Endothelial cell of umbilical vein (primary cell): ENCODE data around the gene PLD2.

ENCODE experiments used
- EZH2 ChIP-seq: IDR thresholded peaks from 2 replicates; pipeline ENCODE4 v1.6.1; 2012; ENCODE audit warnings: borderline replicate concordance, low read depth, mild to moderate bottlenecking, moderate library complexity, low read length, inconsistent platforms; ENCODE audit not compliant: severe bottlenecking
- MYC ChIP-seq: IDR thresholded peaks from one replicate; pipeline ENCODE4 v1.6.1; 2011; ENCODE audit warnings: mild to moderate bottlenecking, low read depth, low read length
- POLR2A ChIP-seq: IDR thresholded peaks from 2 replicates; pipeline ENCODE4 v1.6.1; 2012; ENCODE audit warnings: low read depth, mild to moderate bottlenecking, control low read depth, low read length
- POLR2AphosphoS5 ChIP-seq: IDR thresholded peaks from 2 replicates; pipeline ENCODE4 v1.6.1; 2012; ENCODE audit warnings: low read depth, mild to moderate bottlenecking, control low read depth, low read length, moderate library complexity; ENCODE audit not compliant: insufficient read depth
- TF ChIP-seq, protein P1 (sequence below), 2 donors: IDR thresholded peaks; 1 replicate in 1 of 2; 2 replicates in 1 of 2; pipeline ENCODE4 v1.5.1; 2011; ENCODE audit warnings: low read length in 2 of 2, mild to moderate bottlenecking in 2 of 2, moderate library complexity in 2 of 2, control low read depth in 1 of 2, inconsistent platforms in 1 of 2, low read depth in 1 of 2; ENCODE audit not compliant: insufficient read depth in 1 of 2; ENCODE audit errors: extremely low read depth in 1 of 2
- TF ChIP-seq, protein P2 (sequence below): IDR thresholded peaks from 2 replicates; pipeline ENCODE4 v1.6.1; 2011; ENCODE audit not compliant: insufficient read depth, insufficient read length

DNA sequence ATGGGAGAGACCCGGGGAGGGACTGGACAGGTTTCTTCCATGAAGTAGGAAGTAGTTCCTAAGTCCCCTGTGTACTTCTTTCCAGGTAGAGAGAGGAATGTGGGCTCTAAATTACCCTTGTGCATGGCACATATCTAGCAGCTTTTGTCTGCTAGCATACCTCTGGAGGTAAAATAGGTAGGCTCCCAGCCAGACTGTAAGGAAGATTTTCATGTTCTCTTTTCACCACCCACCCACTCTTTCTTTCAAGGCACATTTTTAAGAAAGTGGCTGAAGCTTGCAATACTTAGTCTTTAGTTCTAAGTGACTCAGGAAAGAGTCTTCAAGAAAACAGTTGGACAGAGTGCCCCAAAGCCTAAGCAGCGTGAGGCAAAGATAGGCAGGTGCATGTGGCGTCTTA is 35.4 kb downstream of the PLD2 start:
- no peak for TF ChIP-seq POLR2AphosphoS5
- TF ChIP-seq, protein P1, sequence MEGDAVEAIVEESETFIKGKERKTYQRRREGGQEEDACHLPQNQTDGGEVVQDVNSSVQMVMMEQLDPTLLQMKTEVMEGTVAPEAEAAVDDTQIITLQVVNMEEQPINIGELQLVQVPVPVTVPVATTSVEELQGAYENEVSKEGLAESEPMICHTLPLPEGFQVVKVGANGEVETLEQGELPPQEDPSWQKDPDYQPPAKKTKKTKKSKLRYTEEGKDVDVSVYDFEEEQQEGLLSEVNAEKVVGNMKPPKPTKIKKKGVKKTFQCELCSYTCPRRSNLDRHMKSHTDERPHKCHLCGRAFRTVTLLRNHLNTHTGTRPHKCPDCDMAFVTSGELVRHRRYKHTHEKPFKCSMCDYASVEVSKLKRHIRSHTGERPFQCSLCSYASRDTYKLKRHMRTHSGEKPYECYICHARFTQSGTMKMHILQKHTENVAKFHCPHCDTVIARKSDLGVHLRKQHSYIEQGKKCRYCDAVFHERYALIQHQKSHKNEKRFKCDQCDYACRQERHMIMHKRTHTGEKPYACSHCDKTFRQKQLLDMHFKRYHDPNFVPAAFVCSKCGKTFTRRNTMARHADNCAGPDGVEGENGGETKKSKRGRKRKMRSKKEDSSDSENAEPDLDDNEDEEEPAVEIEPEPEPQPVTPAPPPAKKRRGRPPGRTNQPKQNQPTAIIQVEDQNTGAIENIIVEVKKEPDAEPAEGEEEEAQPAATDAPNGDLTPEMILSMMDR (IDR thresholded peaks at IDR 0.05; ENCODE audit: extremely low read depth in 1 of 2, insufficient read depth in 1 of 2, low read depth in 1 of 2, low read length in 2 of 2), result no peak
- TF ChIP-seq, protein P2, sequence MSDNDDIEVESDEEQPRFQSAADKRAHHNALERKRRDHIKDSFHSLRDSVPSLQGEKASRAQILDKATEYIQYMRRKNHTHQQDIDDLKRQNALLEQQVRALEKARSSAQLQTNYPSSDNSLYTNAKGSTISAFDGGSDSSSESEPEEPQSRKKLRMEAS, result no peak
- no peak for TF ChIP-seq EZH2
- TF ChIP-seq POLR2A, result no peak
- no peak for TF ChIP-seq MYC
